Measurements from ENCODE around the gene RAI1.
A peak's percentile ranks its signal among the peaks of the same experiment; 100 is the strongest.

The RAI1 gene

GRCh38 chr17:17835415-17836249, 154.4 kb downstream of the RAI1 start (continued):
- TF ChIP-seq ZNF362 (tag by site-specific recombination; IDR thresholded peaks at IDR 0.05): no peak
- no peak for TF ChIP-seq ZNF140 (tag by site-specific recombination; IDR thresholded peaks at IDR 0.05)
- peak; percentile 26; the same call in 1 of the 2 replicates for TF ChIP-seq ZNF335 (tag by site-specific recombination; conservative IDR thresholded peaks at IDR 0.05)
- TF ChIP-seq SETDB1 (IDR thresholded peaks at IDR 0.05; ENCODE audit: insufficient read length, low read length): peak; percentile 40
- 0 out of 2 replicates have a peak, but pooled peaks have one; percentile 1 for TF ChIP-seq ZBTB6 (tag by site-specific recombination; IDR thresholded peaks at IDR 0.05)
- no peak for TF ChIP-seq ZNF398 (tag by site-specific recombination; IDR thresholded peaks at IDR 0.05)
- TF ChIP-seq ZNF777 (tag by site-specific recombination; IDR thresholded peaks at IDR 0.05; ENCODE audit: borderline replicate concordance): 0 out of 2 replicates have a peak, but pooled peaks have one; percentile 60
- no peak for TF ChIP-seq ZNF610 (tag by site-specific recombination; IDR thresholded peaks at IDR 0.05; ENCODE audit: borderline replicate concordance)
- TF ChIP-seq EGR2 (tag by site-specific recombination; IDR thresholded peaks at IDR 0.05; ENCODE audit: low read depth): peak; percentile 27; the same call in 1 of the 2 replicates
- no peak for TF ChIP-seq AEBP2 (tag by site-specific recombination; IDR thresholded peaks at IDR 0.05; ENCODE audit: borderline replicate concordance)
- TF ChIP-seq ZBTB8A (tag by site-specific recombination; IDR thresholded peaks at IDR 0.05): peak; percentile 89

GRCh38 chr17:17836250-17836817, 155.1 kb downstream of the RAI1 start:
- H3K4me1 ChIP-seq (ENCODE audit: control insufficient read depth, insufficient read depth, low read length): peaks cover 34% of the 10 kb centered on the region
- CTCF ChIA-PET: interaction anchor here (0.6 to 3.6 kb wide), 7 partner anchors 16 to 198 kb away, joined by 3 to 17 read pairs (median 3); no protein-coding TSS in a partner anchor
- no peaks in the 10 kb centered on the region for H3K9me3 ChIP-seq (ENCODE audit: control insufficient read depth, insufficient read depth, low read depth, low read length)
- peaks cover 0 to 4% of the 10 kb centered on the region in 2 experiments; a peak in 2 of 3 replicates for H3K36me3 ChIP-seq (ENCODE audit: control insufficient read depth in 2 of 2, insufficient read depth in 1 of 2, low read length in 2 of 2)
- H3K4me3 ChIP-seq (ENCODE audit: low read depth, low read length): peak overlapping the region; percentile 63
- peak overlapping the region; percentile 99 for H3K27ac ChIP-seq (ENCODE audit: extremely low read depth, low read depth, low read length)
- POLR2A ChIA-PET: interaction anchor here (0.7 to 4.2 kb wide), 29 partner anchors 11 to 252 kb away, joined by 3 to 181 read pairs (median 4); partner anchors contain the start of genes DRC3, DRG2 and PEMT
- TF ChIP-seq ZXDB (tag by site-specific recombination; IDR thresholded peaks at IDR 0.05) (peak; percentile 47; the same call in 1 of the 2 replicates), SP7 (tag by site-specific recombination; IDR thresholded peaks at IDR 0.05) (peak; percentile 78), ZNF26 (tag by site-specific recombination; IDR thresholded peaks at IDR 0.05) (no peak), REST (tag by site-specific recombination; IDR thresholded peaks at IDR 0.05) (peak; percentile 23; the same call in 1 of the 2 replicates), ZBTB8A (tag by site-specific recombination; IDR thresholded peaks at IDR 0.05) (peak; percentile 77), SP2 (tag by site-specific recombination; IDR thresholded peaks at IDR 0.05) (peak; percentile 62), KLF10 (tag by site-specific recombination; IDR thresholded peaks at IDR 0.05) (0 out of 2 replicates have a peak, but pooled peaks have one; percentile 45), ZNF398 (tag by site-specific recombination; IDR thresholded peaks at IDR 0.05) (peak; percentile 8; the same call in 1 of the 2 replicates), ZNF433 (tag by site-specific recombination; IDR thresholded peaks at IDR 0.05; ENCODE audit: low read depth) (no peak), ZSCAN30 (tag by site-specific recombination; IDR thresholded peaks at IDR 0.05) (peak; percentile 27; the same call in 1 of the 2 replicates), ZNF549 (tag by site-specific recombination; IDR thresholded peaks at IDR 0.05) (no peak)

Data from HEK293 (cell line).